CD14-positive monocyte (primary cell): Measurements from ENCODE around the gene VSTM4. TPM values are rescaled to one million over a fixed set of nuclear protein-coding genes. Genes with fewer than 3 reads are reported as not detected.

ENCODE experiments used
- DNase-seq, 3 donors: peaks; one replicate each; pipeline ENCODE4 v3.0.0-alpha.2; 2011 to 2022
- H2AFZ ChIP-seq: 2 replicates; pipeline ENCODE4 v1.6.0; 2012; ENCODE audit warnings: mild to moderate bottlenecking, low read depth, low read length, inconsistent platforms; ENCODE audit not compliant: insufficient read depth, poor library complexity, severe bottlenecking
- H3K27ac ChIP-seq, 2 donors: 1 replicate in 1 of 2; 2 replicates in 1 of 2; pipeline ENCODE4 v1.5.1; 2012 to 2013; ENCODE audit warnings: low read length in 2 of 2, control low read depth in 1 of 2, inconsistent platforms in 1 of 2, low read depth in 1 of 2, mild to moderate bottlenecking in 1 of 2
- H3K27me3 ChIP-seq, 2 donors: one replicate each; pipeline versions ENCODE4 v1.6.0 to v1.6.1; 2011 to 2013; ENCODE audit warnings: low read length in 2 of 2; ENCODE audit not compliant: control insufficient read depth in 2 of 2, insufficient read depth in 2 of 2
- H3K36me3 ChIP-seq, 2 donors: replicated peaks in 1 of 2; 1 replicate in 1 of 2; 2 replicates in 1 of 2; pipeline versions ENCODE4 v1.5.1 to v1.6.1; 2012 to 2013; ENCODE audit warnings: low read length in 2 of 2, control low read depth in 1 of 2, inconsistent platforms in 1 of 2, mild to moderate bottlenecking in 1 of 2; ENCODE audit not compliant: insufficient read depth in 2 of 2, control insufficient read depth in 1 of 2
- H3K4me1 ChIP-seq, 2 donors: 1 replicate in 1 of 2; 2 replicates in 1 of 2; pipeline versions ENCODE4 v1.5.1 to v1.6.1; 2012 to 2013; ENCODE audit warnings: low read length in 2 of 2, control low read depth in 1 of 2, inconsistent platforms in 1 of 2, mild to moderate bottlenecking in 1 of 2, moderate library complexity in 1 of 2; ENCODE audit not compliant: insufficient read depth in 2 of 2, control insufficient read depth in 1 of 2
- H3K4me2 ChIP-seq: replicated peaks from 2 replicates; pipeline ENCODE3; 2012; ENCODE audit warnings: low read length, moderate library complexity, mild to moderate bottlenecking; ENCODE audit not compliant: poor library complexity, severe bottlenecking; ENCODE audit errors: extremely low read depth
- H3K4me3 ChIP-seq, 3 experiments: fragments of 200-600 bp in 1 of 3; sonication (generic) in 1 of 3; replicated peaks in 1 of 3; 1 replicate in 2 of 3; 2 replicates in 1 of 3; pipeline ENCODE4 v1.5.1; 2011 to 2013; ENCODE audit warnings: low read length in 3 of 3, mild to moderate bottlenecking in 3 of 3, control low read depth in 2 of 3, low read depth in 2 of 3, inconsistent platforms in 1 of 3, moderate library complexity in 1 of 3
- H3K79me2 ChIP-seq: 2 replicates; pipeline ENCODE4 v1.6.0; 2012; ENCODE audit warnings: mild to moderate bottlenecking, control low read depth, inconsistent platforms, low read length, moderate library complexity; ENCODE audit not compliant: insufficient read depth
- H3K9ac ChIP-seq: 2 replicates; pipeline ENCODE4 v1.6.0; 2017; ENCODE audit warnings: low read length, mild to moderate bottlenecking; ENCODE audit not compliant: insufficient read depth, poor library complexity, severe bottlenecking
- H3K9me3 ChIP-seq, 2 donors: replicated peaks in 1 of 2; 1 replicate in 1 of 2; 2 replicates in 1 of 2; pipeline versions ENCODE4 v1.5.1 to v1.6.1; 2012 to 2013; ENCODE audit warnings: low read length in 2 of 2, control low read depth in 1 of 2; ENCODE audit not compliant: control insufficient read depth in 1 of 2, insufficient read depth in 1 of 2
- H4K20me1 ChIP-seq: 2 replicates; pipeline ENCODE4 v1.6.0; 2012; ENCODE audit warnings: mild to moderate bottlenecking, low read length, control low read depth, moderate library complexity; ENCODE audit not compliant: insufficient read depth
- H3K27ac Mint-ChIP-seq, 7 donors: one replicate each; pipeline ENCODE4 v1.8.0; 2020; ENCODE audit warnings: mild to moderate bottlenecking in 7 of 7, mixed read lengths in 7 of 7, moderate library complexity in 6 of 7, inconsistent platforms in 2 of 7
- H3K27me3 Mint-ChIP-seq, 3 donors: one replicate each; pipeline ENCODE4 v1.8.0; 2021 to 2022; ENCODE audit warnings: low read depth in 3 of 3, mild to moderate bottlenecking in 3 of 3, mixed read lengths in 3 of 3, moderate library complexity in 3 of 3, inconsistent platforms in 1 of 3
- H3K36me3 Mint-ChIP-seq, 2 donors: one replicate each; pipeline ENCODE4 v1.8.0; 2020; ENCODE audit warnings: mixed read lengths in 2 of 2, inconsistent platforms in 1 of 2, mild to moderate bottlenecking in 1 of 2
- H3K4me1 Mint-ChIP-seq: one replicate; pipeline ENCODE4 v1.8.0; 2020; ENCODE audit warnings: mild to moderate bottlenecking, mixed read lengths
- H3K4me3 Mint-ChIP-seq, 2 donors: one replicate each; pipeline ENCODE4 v1.8.0; 2020; ENCODE audit warnings: mild to moderate bottlenecking in 2 of 2, mixed read lengths in 2 of 2, moderate library complexity in 1 of 2
- H3K9me3 Mint-ChIP-seq, 7 donors: one replicate each; pipeline ENCODE4 v1.8.0; 2020 to 2022; ENCODE audit warnings: mixed read lengths in 7 of 7, mild to moderate bottlenecking in 6 of 7, moderate library complexity in 6 of 7, inconsistent platforms in 2 of 7
- CTCF ChIP-seq: fragments of 200-600 bp; IDR thresholded peaks from one replicate; pipeline ENCODE4 v1.8.0; 2022; ENCODE audit warnings: antibody characterized with exemption, mild to moderate bottlenecking
- whole genome bisulfite sequencing: methylation state at CpG from one replicate; pipeline ENCODE4 v1.1.5; 2013; ENCODE audit warnings: missing lambda C conversion rate; ENCODE audit not compliant: insufficient coverage; 5-methylcytosine and 5-hydroxymethylcytosine counted together
- intact Hi-C, 2 donors: fragments of 100-400 bp; cut with micrococcal nuclease; formaldehyde crosslinking; loops; one replicate each; pipeline versions ENCODE4 v1.15.0 to v1.15.1; 2023
- polyA plus RNA-seq, 3 donors: library from polyadenylated mRNA; depleted of rRNA in 1 of 3; unstranded in 2 of 3; stranded (reverse) in 1 of 3; fragments of 300-500 nt in 2 of 3; fragments of >200 nt in 1 of 3; fragmentation: Illumina TruSeq in 2 of 3; gene quantifications; 1 replicate in 2 of 3; 2 replicates in 1 of 3; pipeline ENCODE4 v1.2.3, GENCODE V29; 2012 to 2021

The VSTM4 gene
- polyA plus RNA-seq, 3 donors, result not detected

GRCh38 chr10:49049660-49050059 lies 65.7 kb downstream of the VSTM4 start:
- H3K4me3 ChIP-seq, result no peak overlapping the region
- H3K4me3 Mint-ChIP-seq, result no peak overlapping the region
- H3K36me3 ChIP-seq, result no peaks in the 10 kb centered on the region
- H3K36me3 Mint-ChIP-seq, result no peaks in the 10 kb centered on the region
- H3K79me2 ChIP-seq, result no peaks in the 10 kb centered on the region
- H3K27me3 Mint-ChIP-seq, result peaks cover 0 to 6% (median 1%) of the 10 kb centered on the region in 3 donors
- WGBS, result 92% methylated on average over 2 of the region's 4 CpGs
- H4K20me1 ChIP-seq, result no peaks in the 10 kb centered on the region
- H3K27ac Mint-ChIP-seq, result no peak overlapping the region
- no peak for DNase-seq
- no peak overlapping the region for H2AFZ ChIP-seq
- intact Hi-C loops, result no loop called here
- peaks cover 2 to 10% (median 7%) of the 10 kb centered on the region in 7 donors for H3K9me3 Mint-ChIP-seq
- no peak overlapping the region for H3K4me2 ChIP-seq
- H3K4me1 Mint-ChIP-seq, result no peaks in the 10 kb centered on the region
- no peaks in the 10 kb centered on the region for H3K27me3 ChIP-seq
- H3K4me1 ChIP-seq, result no peaks in the 10 kb centered on the region
- no peak for TF ChIP-seq CTCF
- no peak overlapping the region for H3K9ac ChIP-seq
- peaks cover 0 to 5% of the 10 kb centered on the region in 2 donors for H3K9me3 ChIP-seq
- H3K27ac ChIP-seq, result no peak overlapping the region

- no peak overlapping the region for H3K27ac Mint-ChIP-seq
- 91% methylated on average over 6 of the region's 11 CpGs for WGBS
Measured at GRCh38 chr10:49047128-49047639, 68.1 kb downstream of the VSTM4 start.

More at GRCh38 chr10:49047128-49047639, 68.1 kb downstream of the VSTM4 start:
- Mint-ChIP-seq H3K4me3 (no peak overlapping the region), H3K9me3 (peaks cover 2 to 11% (median 7%) of the 10 kb centered on the region in 7 donors), H3K27me3 (peaks cover 0 to 3% (median 1%) of the 10 kb centered on the region in 3 donors), H3K36me3 (no peaks in the 10 kb centered on the region), H3K4me1 (no peaks in the 10 kb centered on the region)
- Histone ChIP-seq H3K36me3 (no peaks in the 10 kb centered on the region), H2AFZ (no peak overlapping the region), H3K9ac (no peak overlapping the region), H3K79me2 (no peaks in the 10 kb centered on the region), H3K4me3 (no peak overlapping the region), H4K20me1 (no peaks in the 10 kb centered on the region), H3K27me3 (no peaks in the 10 kb centered on the region), H3K27ac (no peak overlapping the region), H3K4me1 (no peaks in the 10 kb centered on the region), H3K4me2 (no peak overlapping the region), H3K9me3 (peaks cover 0 to 5% of the 10 kb centered on the region in 2 donors)
- TF ChIP-seq CTCF, result no peak
- DNase-seq, result no peak
- intact Hi-C loops, result no loop called here
